Measurements from ENCODE around the gene PGGT1B. TPM values are rescaled to one million over a fixed set of nuclear protein-coding genes. Genes with fewer than 3 reads are reported as not detected.

The PGGT1B gene
- total RNA-seq, 2 donors from 2014 or later, result 45.0 to 46.9 TPM

GRCh38 chr5:115166744-115167393 lies 95.8 kb downstream of the PGGT1B start:
- DNase-seq (ENCODE audit: low spot score), result no peak
- Mint-ChIP-seq H3K27ac (no peak overlapping the region), H3K27me3 (peaks cover 23 to 35% of the 10 kb centered on the region in 2 donors), H3K36me3 (peaks cover 7% of the 10 kb centered on the region), H3K9me3 (no peaks in the 10 kb centered on the region), H3K4me3 (no peak overlapping the region), H3K4me1 (ENCODE audit: low read depth in 2 of 2) (peaks cover 10 to 11% of the 10 kb centered on the region in 2 donors)
- no peak for ATAC-seq

DNA sequence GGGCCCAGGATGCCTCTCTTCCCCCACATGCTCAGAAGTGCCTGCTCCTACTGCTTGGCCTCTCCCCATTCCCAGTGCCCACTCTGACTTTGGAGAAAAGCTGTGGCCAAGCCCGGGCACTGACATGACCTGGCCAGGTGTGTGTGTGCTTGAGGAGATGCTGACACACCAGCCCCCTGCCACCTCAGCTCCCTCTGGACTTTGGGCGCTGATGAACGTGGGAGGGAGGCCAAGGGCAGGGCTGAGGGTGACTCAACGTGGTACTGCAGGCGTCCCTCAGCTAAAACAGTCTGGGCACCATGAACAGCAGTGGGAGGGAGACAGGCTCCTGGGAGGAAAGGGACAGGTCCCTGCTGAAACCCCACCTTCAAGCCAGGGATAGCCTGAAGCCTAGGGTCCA lies 96.9 kb downstream of the PGGT1B start:
- H3K27ac Mint-ChIP-seq, result no peak overlapping the region
- no peaks in the 10 kb centered on the region for H3K9me3 Mint-ChIP-seq
- DNase-seq (ENCODE audit: low spot score), result no peak
- no peak overlapping the region for H3K4me3 Mint-ChIP-seq
- peaks cover 33 to 35% of the 10 kb centered on the region in 2 donors for H3K27me3 Mint-ChIP-seq
- H3K4me1 Mint-ChIP-seq (ENCODE audit: low read depth in 2 of 2), result peaks cover 6 to 8% of the 10 kb centered on the region in 2 donors
- peaks cover 7% of the 10 kb centered on the region for H3K36me3 Mint-ChIP-seq
- no peak for ATAC-seq

GRCh38 chr5:115160975-115161475 lies 101.7 kb downstream of the PGGT1B start:
- ATAC-seq (no peak), DNase-seq (ENCODE audit: low spot score) (no peak)
- Mint-ChIP-seq H3K4me3 (no peak overlapping the region), H3K27me3 (peaks cover 27 to 36% of the 10 kb centered on the region in 2 donors), H3K4me1 (ENCODE audit: low read depth in 2 of 2) (no peaks in the 10 kb centered on the region), H3K27ac (no peak overlapping the region), H3K36me3 (peaks cover under 1% of the 10 kb centered on the region), H3K9me3 (no peaks in the 10 kb centered on the region)

Other genes with a start within 250 kb of the PGGT1B start
- gene TRIM36, start 93.0 kb downstream of the PGGT1B start, total RNA-seq, result under 1 TPM; 0.08 to 0.33 TPM
- under 1 TPM; 0.29 to 0.86 TPM for gene CCDC112, start 33.8 kb upstream of the PGGT1B start, total RNA-seq